Prostate gland (tissue), 2 donors: ENCODE measurements around the gene ZC3H8. TPM values are rescaled to one million over a fixed set of nuclear protein-coding genes. Genes with fewer than 3 reads are reported as not detected.
"Not testable (repeated sequence)": the region's sequence is repeated elsewhere in the genome, so short reads cannot be mapped to it uniquely, and the experiment has no call there.

Experiments used
- DNase-seq: peaks from one replicate; pipeline ENCODE4 v3.0.0-alpha.2; 2019; ENCODE audit warnings: low spot score
- H3K27ac ChIP-seq, 2 donors: fragments of 200-600 bp; sonication (generic); 2 replicates each; pipeline ENCODE4 v1.5.1; 2017 to 2019
- H3K27me3 ChIP-seq: fragments of 200-600 bp; sonication (generic); replicated peaks from 2 replicates; pipeline ENCODE4 v1.5.1; 2019; ENCODE audit not compliant: insufficient read depth
- H3K36me3 ChIP-seq, 2 donors: fragments of 200-600 bp; sonication (generic); 1 replicate in 1 of 2; 2 replicates in 1 of 2; pipeline versions ENCODE4 v1.5.1 to v1.8.1; 2017 to 2019
- H3K4me1 ChIP-seq: fragments of 200-600 bp; sonication (generic); replicated peaks from 2 replicates; pipeline ENCODE4 v1.5.1; 2019
- H3K4me3 ChIP-seq, 2 donors: fragments of 200-600 bp; sonication (generic); 2 replicates each; pipeline ENCODE4 v1.5.1; 2017 to 2019
- H3K9me3 ChIP-seq: fragments of 200-600 bp; sonication (generic); 2 replicates; pipeline ENCODE4 v1.5.1; 2017
- POLR2A ChIP-seq: fragments of 450-650 bp; IDR thresholded peaks from one replicate; pipeline ENCODE4 v1.6.1; 2016; ENCODE audit warnings: antibody characterized with exemption, mild to moderate bottlenecking
- POLR2AphosphoS5 ChIP-seq: sonication (generic); formaldehyde crosslinking; IDR thresholded peaks from one replicate; pipeline ENCODE4 v1.6.1; 2017; ENCODE audit warnings: antibody characterized with exemption
- WGBS: methylation state at CpG from one replicate; pipeline ENCODE4 v1.1.5; 2018; 5-methylcytosine and 5-hydroxymethylcytosine counted together
- intact Hi-C: fragments of 100-400 bp; cut with DNase I; formaldehyde crosslinking; loops from one replicate; pipeline ENCODE4 v1.14.2; 2022
- total RNA-seq, 2 donors: library from RNA; depleted of rRNA; stranded (reverse); fragments of >200 nt; gene quantifications; one replicate each; pipeline ENCODE4 v1.1.0, GENCODE V29; 2016
- TF ChIP-seq, protein P1 (sequence below), 4 experiments: fragments of 200-600 bp in 2 of 4; fragments of 450-650 bp in 2 of 4; sonication (generic) in 2 of 4; IDR thresholded peaks; 1 replicate in 3 of 4; 2 replicates in 1 of 4; pipeline ENCODE4 v1.5.1; 2016 to 2019; ENCODE audit warnings: antibody characterized with exemption in 4 of 4, mild to moderate bottlenecking in 2 of 4, moderate library complexity in 2 of 4

ZC3H8 gene
- total RNA-seq, 2 donors from 2014 or later = 3.3 to 4.9 TPM

DNA sequence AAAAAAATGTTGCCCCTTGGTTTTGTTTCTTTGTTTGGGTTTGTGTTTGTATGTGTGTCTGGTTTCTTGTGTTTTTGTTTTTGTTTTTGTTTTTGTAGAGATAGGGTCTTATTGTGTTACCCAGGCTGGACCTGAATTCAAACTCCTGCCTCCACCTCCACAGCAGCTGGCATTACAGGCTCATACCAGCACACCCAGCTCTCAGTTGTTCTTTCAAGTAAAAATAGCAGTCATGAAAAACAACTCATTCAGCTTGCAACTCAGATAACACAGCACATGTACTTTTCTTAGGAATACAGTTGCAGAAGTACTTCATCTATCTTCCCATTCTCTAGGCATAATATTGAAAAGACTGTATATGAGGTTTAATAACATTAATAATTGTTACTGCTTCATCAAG is 37.0 kb downstream of the ZC3H8 start:
- intact Hi-C loops = no loop called here
- H3K36me3 ChIP-seq = no peaks in the 10 kb centered on the region
- H3K9me3 ChIP-seq = no peaks in the 10 kb centered on the region
- TF ChIP-seq, protein P1, sequence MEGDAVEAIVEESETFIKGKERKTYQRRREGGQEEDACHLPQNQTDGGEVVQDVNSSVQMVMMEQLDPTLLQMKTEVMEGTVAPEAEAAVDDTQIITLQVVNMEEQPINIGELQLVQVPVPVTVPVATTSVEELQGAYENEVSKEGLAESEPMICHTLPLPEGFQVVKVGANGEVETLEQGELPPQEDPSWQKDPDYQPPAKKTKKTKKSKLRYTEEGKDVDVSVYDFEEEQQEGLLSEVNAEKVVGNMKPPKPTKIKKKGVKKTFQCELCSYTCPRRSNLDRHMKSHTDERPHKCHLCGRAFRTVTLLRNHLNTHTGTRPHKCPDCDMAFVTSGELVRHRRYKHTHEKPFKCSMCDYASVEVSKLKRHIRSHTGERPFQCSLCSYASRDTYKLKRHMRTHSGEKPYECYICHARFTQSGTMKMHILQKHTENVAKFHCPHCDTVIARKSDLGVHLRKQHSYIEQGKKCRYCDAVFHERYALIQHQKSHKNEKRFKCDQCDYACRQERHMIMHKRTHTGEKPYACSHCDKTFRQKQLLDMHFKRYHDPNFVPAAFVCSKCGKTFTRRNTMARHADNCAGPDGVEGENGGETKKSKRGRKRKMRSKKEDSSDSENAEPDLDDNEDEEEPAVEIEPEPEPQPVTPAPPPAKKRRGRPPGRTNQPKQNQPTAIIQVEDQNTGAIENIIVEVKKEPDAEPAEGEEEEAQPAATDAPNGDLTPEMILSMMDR (IDR thresholded peaks at IDR 0.05) = no peak
- TF ChIP-seq POLR2A (no peak), POLR2AphosphoS5 (no peak)
- no peak for DNase-seq
- no peaks in the 10 kb centered on the region for H3K4me1 ChIP-seq
- H3K4me3 ChIP-seq = no peak overlapping the region
- H3K27ac ChIP-seq = no peak overlapping the region
- no peaks in the 10 kb centered on the region for H3K27me3 ChIP-seq

DNA sequence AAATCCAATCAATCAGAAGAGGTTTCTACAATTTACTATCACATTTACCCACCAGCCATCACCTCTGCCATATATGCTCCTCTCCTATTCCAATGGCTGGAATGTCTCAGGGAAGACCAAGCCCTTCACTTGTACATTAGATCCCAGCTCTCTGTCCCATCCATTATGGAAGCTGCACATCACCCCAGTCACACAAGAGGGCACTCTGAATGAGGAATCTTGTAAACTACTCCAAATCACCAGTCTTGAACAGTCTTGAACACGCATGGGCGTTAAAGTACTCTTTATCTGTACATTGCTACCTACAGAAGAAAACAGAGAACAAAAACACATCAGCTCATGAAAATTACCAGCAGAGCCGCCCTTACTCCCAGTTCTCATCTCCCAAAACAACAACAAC is 38.7 kb downstream of the ZC3H8 start:
- WGBS = 88% methylated on average over 3 of the region's 3 CpGs
- DNase-seq = no peak
- H3K27me3 ChIP-seq = no peaks in the 10 kb centered on the region
- no peaks in the 10 kb centered on the region for H3K9me3 ChIP-seq
- no peak overlapping the region for H3K4me3 ChIP-seq
- H3K4me1 ChIP-seq = no peaks in the 10 kb centered on the region
- H3K27ac ChIP-seq = no peak overlapping the region
- no peaks in the 10 kb centered on the region for H3K36me3 ChIP-seq
- intact Hi-C loops = no loop called here
- TF ChIP-seq POLR2AphosphoS5 (no peak), POLR2A (no peak)
- TF ChIP-seq, protein P1 (IDR thresholded peaks at IDR 0.05) = no peak

DNA sequence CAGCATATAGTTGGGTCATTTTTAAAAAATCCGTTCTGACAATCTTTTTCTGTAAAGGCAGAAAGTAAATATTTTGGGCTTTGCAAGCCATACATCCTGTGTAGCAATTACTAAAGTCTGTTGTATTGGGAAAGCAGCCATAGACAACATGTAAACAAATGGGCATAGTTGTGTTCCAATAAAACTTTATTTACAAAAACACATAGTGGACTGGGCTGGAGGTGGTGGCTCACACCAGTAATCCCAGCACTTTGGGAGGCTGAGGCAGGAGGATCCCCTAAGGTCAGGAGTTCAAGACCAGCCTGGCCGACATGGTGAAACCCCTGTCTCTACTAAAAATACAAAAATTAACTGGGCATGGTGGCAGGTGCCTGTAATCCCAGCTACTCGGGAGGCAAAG is 46.9 kb downstream of the ZC3H8 start:
- H3K9me3 ChIP-seq, intact Hi-C loops, H3K36me3 ChIP-seq, H3K27me3 ChIP-seq, H3K27ac ChIP-seq, H3K4me3 ChIP-seq, DNase-seq, H3K4me1 ChIP-seq: not testable (repeated sequence)
- WGBS = 90% methylated on average over 3 of the region's 3 CpGs

DNA sequence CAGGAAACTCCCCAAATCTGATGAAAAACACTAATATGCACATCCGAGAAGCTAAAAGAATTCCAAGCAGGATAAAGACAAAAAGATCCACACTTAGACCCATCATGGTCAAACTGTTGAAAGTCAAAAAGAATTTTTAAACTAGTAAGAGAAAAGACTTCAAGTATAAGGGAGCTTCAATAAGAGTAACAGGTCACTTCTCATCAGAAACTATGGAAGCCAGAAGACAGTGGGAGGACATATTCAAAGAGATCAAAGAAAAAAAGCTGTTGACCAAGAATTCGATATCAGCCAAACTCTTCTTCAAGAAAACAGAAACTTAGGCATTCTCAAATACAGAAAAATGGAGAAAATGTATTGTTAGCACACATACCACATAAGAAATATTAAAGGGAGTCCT is 50.4 kb downstream of the ZC3H8 start:
- Histone ChIP-seq H3K9me3 (no peaks in the 10 kb centered on the region), H3K36me3 (no peaks in the 10 kb centered on the region), H3K4me1 (no peaks in the 10 kb centered on the region), H3K27me3 (no peaks in the 10 kb centered on the region), H3K27ac (no peak overlapping the region), H3K4me3 (no peak overlapping the region)
- DNase-seq = no peak
- intact Hi-C loops = no loop called here
- 96% methylated on average over 2 of the region's 2 CpGs for WGBS
- TF ChIP-seq POLR2A = no peak
- TF ChIP-seq, protein P1 (IDR thresholded peaks at IDR 0.05) = no peak
- no peak for TF ChIP-seq POLR2AphosphoS5

DNA sequence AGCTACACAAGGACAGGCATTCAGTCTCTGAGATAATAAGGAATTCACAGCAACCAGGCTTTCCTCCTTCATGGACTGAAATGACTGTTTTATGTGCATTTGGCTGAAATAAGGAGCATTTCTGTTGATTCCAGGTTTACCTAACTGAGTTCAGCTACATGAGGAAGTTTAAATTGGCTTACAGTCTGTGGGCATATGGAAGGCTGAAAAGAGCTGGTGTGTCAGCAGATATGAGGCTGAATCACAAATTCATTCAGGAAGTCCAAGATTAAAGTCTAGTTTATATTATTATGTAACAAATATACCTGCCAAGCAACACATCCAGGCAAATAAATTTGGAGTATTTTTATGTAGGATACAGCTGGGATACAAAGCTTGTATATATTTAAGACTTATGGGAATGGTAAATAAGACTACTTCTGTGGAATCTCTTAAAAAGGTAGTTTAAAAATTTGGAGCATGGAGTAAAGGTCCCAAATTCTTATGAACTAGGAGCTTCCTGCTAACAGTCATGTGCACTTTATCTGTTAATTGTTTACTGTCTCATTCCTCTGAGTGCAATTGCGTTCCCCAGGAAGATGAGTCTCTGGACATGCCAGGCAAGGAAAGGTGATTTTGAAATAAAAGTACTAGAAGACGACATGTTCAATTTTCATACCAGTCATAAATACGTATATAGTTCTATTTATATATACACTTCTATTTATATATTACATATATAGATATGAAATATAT is 53.0 kb downstream of the ZC3H8 start:
- intact Hi-C loops = no loop called here
- no peaks in the 10 kb centered on the region for H3K36me3 ChIP-seq
- no peaks in the 10 kb centered on the region for H3K27me3 ChIP-seq
- WGBS = 90% methylated on average over 3 of the region's 3 CpGs
- DNase-seq = no peak
- H3K4me1 ChIP-seq = no peaks in the 10 kb centered on the region
- no peak overlapping the region for H3K27ac ChIP-seq
- H3K4me3 ChIP-seq = no peak overlapping the region
- TF ChIP-seq, protein P1 (IDR thresholded peaks at IDR 0.05) = no peak
- TF ChIP-seq POLR2A = no peak
- no peak for TF ChIP-seq POLR2AphosphoS5
- H3K9me3 ChIP-seq = no peaks in the 10 kb centered on the region
